Measurements from ENCODE around the gene SNRPD3.
A peak's percentile ranks its signal among the peaks of the same experiment; 100 is the strongest.
"Not testable (repeated sequence)": the region's sequence is repeated elsewhere in the genome, so short reads cannot be mapped to it uniquely, and the experiment has no call there.

Gene SNRPD3

DNA sequence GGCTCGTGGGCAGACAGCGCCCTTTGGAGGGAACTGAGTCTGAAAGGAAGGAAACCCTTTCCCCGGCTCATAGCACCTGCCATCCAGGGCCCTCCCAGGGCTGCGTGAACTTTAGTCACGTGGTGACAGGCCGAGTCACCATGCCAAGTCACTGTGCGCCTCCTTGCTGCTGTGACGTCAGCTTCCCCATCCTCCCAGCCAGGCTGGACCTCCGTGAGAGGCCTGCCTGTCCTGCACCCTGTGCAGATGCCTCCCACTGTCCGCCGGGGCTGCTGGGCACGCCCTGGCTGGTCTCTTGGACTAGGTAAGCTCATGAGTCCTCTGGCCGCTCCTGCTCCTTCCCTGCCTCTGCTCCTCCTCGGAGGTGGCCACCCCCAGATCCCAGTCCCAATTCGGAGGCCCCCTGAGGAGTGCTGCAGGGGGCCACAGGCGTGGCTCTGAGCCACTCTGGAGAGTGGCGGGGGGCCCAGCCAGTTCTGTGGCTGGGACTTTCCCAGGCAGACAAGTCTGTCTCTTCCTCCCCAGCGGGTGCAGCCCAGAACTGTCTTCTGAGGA is 51.7 kb downstream of the SNRPD3 start:
- not testable (repeated sequence) for H3K9ac ChIP-seq (ENCODE audit: low read depth, low read length); H3K4me2 ChIP-seq (ENCODE audit: insufficient read depth, low read length); H4K20me1 ChIP-seq (ENCODE audit: insufficient read depth, low read length); DNase-seq; H3K4me3 ChIP-seq (ENCODE audit: low read depth in 1 of 2, low read length in 2 of 2); H3K79me2 ChIP-seq (ENCODE audit: insufficient read depth, low read length); H3K36me3 ChIP-seq (ENCODE audit: insufficient read depth, low read length); H3K9me3 ChIP-seq (ENCODE audit: insufficient read depth, low read length, severe bottlenecking); H3K27ac ChIP-seq (ENCODE audit: low read length); H2AFZ ChIP-seq (ENCODE audit: low read depth, low read length); ATAC-seq (ENCODE audit: insufficient read depth, low read depth); H3K27me3 ChIP-seq (ENCODE audit: insufficient read depth, low read length, poor library complexity)
- H3K4me1 ChIP-seq (ENCODE audit: insufficient read depth, low read length) = peaks cover 20% of the 10 kb centered on the region

DNA sequence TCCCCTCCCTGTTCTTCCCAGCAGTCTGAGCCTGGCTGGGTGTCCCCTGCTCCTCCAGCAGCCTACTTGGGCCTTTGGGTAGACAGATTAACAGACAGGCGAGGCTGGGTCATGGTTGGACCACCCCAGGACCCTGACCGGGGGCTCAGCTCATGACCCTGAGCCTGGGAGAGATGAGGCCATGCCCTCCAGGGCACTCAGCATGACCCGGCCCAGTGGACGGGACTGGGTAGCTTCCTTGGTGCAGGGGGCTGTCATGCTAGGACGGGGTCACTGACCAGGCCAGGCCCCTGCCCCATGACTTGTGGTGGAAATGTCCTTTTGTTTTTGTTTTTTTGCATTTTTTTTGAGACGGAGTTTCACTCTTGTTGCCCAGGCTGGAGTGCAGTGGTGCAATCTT is 52.5 kb downstream of the SNRPD3 start:
- H3K4me2 ChIP-seq (ENCODE audit: insufficient read depth, low read length); H3K36me3 ChIP-seq (ENCODE audit: insufficient read depth, low read length); H3K9me3 ChIP-seq (ENCODE audit: insufficient read depth, low read length, severe bottlenecking); H3K79me2 ChIP-seq (ENCODE audit: insufficient read depth, low read length); H3K27ac ChIP-seq (ENCODE audit: low read length); H3K9ac ChIP-seq (ENCODE audit: low read depth, low read length); DNase-seq; H3K27me3 ChIP-seq (ENCODE audit: insufficient read depth, low read length, poor library complexity); ATAC-seq (ENCODE audit: insufficient read depth, low read depth); H4K20me1 ChIP-seq (ENCODE audit: insufficient read depth, low read length); H2AFZ ChIP-seq (ENCODE audit: low read depth, low read length); H3K4me3 ChIP-seq (ENCODE audit: low read depth in 1 of 2, low read length in 2 of 2): not testable (repeated sequence)
- H3K4me1 ChIP-seq (ENCODE audit: insufficient read depth, low read length) = peaks cover 15% of the 10 kb centered on the region

GRCh38 chr22:24609888-24610287 is 54.1 kb downstream of the SNRPD3 start:
- not testable (repeated sequence) for H3K4me3 ChIP-seq (ENCODE audit: low read depth in 1 of 2, low read length in 2 of 2); H3K36me3 ChIP-seq (ENCODE audit: insufficient read depth, low read length); H3K4me2 ChIP-seq (ENCODE audit: insufficient read depth, low read length); H3K27me3 ChIP-seq (ENCODE audit: insufficient read depth, low read length, poor library complexity); H4K20me1 ChIP-seq (ENCODE audit: insufficient read depth, low read length); H3K9me3 ChIP-seq (ENCODE audit: insufficient read depth, low read length, severe bottlenecking); H3K79me2 ChIP-seq (ENCODE audit: insufficient read depth, low read length); H3K9ac ChIP-seq (ENCODE audit: low read depth, low read length); ATAC-seq (ENCODE audit: insufficient read depth, low read depth); H3K4me1 ChIP-seq (ENCODE audit: insufficient read depth, low read length); H2AFZ ChIP-seq (ENCODE audit: low read depth, low read length); DNase-seq; H3K27ac ChIP-seq (ENCODE audit: low read length)

- H3K79me2 ChIP-seq (ENCODE audit: insufficient read depth, low read length); H4K20me1 ChIP-seq (ENCODE audit: insufficient read depth, low read length); H3K27ac ChIP-seq (ENCODE audit: low read length); H2AFZ ChIP-seq (ENCODE audit: low read depth, low read length); H3K4me1 ChIP-seq (ENCODE audit: insufficient read depth, low read length); H3K9ac ChIP-seq (ENCODE audit: low read depth, low read length); H3K36me3 ChIP-seq (ENCODE audit: insufficient read depth, low read length); DNase-seq; H3K27me3 ChIP-seq (ENCODE audit: insufficient read depth, low read length, poor library complexity); H3K4me3 ChIP-seq (ENCODE audit: low read depth in 1 of 2, low read length in 2 of 2); ATAC-seq (ENCODE audit: insufficient read depth, low read depth); H3K4me2 ChIP-seq (ENCODE audit: insufficient read depth, low read length); H3K9me3 ChIP-seq (ENCODE audit: insufficient read depth, low read length, severe bottlenecking): not testable (repeated sequence)
These were observed 59.0 kb downstream of the SNRPD3 start for GRCh38 chr22:24614794-24615193.

DNA sequence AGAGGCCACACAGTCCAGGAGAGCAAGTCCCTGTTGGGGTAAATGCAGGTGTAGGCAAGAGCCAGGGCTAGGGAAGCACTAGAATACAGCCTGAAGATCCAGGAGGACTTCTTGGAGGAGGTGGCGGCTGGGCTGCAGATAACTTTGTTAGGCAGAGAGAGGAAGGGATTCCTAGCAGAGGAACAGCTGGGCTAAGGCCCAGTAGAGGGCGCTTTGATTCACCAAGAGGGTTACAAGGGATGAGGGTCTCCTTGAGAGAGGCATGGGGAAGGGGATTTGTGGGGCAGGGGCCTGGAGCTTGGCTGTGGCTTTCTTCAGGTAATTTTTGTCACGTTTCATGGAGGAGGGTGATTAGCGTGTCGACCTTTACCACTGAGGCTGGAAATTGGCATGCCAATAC is 65.4 kb downstream of the SNRPD3 start:
- H3K4me1 ChIP-seq (ENCODE audit: insufficient read depth, low read length) = peaks cover 21% of the 10 kb centered on the region
- H3K27ac ChIP-seq (ENCODE audit: low read length); ATAC-seq (ENCODE audit: insufficient read depth, low read depth); H2AFZ ChIP-seq (ENCODE audit: low read depth, low read length); H3K79me2 ChIP-seq (ENCODE audit: insufficient read depth, low read length); H3K36me3 ChIP-seq (ENCODE audit: insufficient read depth, low read length); H3K4me2 ChIP-seq (ENCODE audit: insufficient read depth, low read length); H3K4me3 ChIP-seq (ENCODE audit: low read depth in 1 of 2, low read length in 2 of 2); H3K9ac ChIP-seq (ENCODE audit: low read depth, low read length); DNase-seq; H4K20me1 ChIP-seq (ENCODE audit: insufficient read depth, low read length); H3K9me3 ChIP-seq (ENCODE audit: insufficient read depth, low read length, severe bottlenecking); H3K27me3 ChIP-seq (ENCODE audit: insufficient read depth, low read length, poor library complexity): not testable (repeated sequence)

DNA sequence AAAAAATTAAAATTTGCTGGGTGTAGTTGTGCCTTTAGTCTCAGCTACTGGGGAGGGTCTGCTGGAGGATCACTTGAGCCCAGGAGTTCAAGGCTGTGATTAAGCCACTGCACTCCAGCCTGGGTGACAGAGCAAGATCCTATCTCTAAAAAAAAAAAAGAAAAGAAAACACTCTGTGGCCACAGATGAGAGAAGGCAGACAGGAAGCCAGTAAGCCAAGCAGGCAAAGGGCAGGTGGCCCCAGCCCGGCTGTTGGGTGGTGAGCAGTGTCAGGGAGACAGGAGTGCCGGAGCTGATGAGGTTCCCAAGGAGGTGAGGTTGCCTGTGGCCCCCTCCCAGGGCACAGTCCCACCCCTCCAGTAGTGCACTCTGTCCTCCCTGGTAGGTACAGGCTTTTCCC is 66.8 kb downstream of the SNRPD3 start:
- not testable (repeated sequence) for H3K79me2 ChIP-seq (ENCODE audit: insufficient read depth, low read length); H3K9me3 ChIP-seq (ENCODE audit: insufficient read depth, low read length, severe bottlenecking); H2AFZ ChIP-seq (ENCODE audit: low read depth, low read length); H3K27me3 ChIP-seq (ENCODE audit: insufficient read depth, low read length, poor library complexity); H3K4me3 ChIP-seq (ENCODE audit: low read depth in 1 of 2, low read length in 2 of 2); H4K20me1 ChIP-seq (ENCODE audit: insufficient read depth, low read length); H3K36me3 ChIP-seq (ENCODE audit: insufficient read depth, low read length)
- peak; percentile 92 for ATAC-seq (ENCODE audit: insufficient read depth, low read depth)
- H3K9ac ChIP-seq (ENCODE audit: low read depth, low read length) = peak overlapping the region; percentile 35; the same call in 1 of the 2 replicates
- H3K4me2 ChIP-seq (ENCODE audit: insufficient read depth, low read length) = peak overlapping the region; percentile 40
- peak overlapping the region; percentile 84 for H3K27ac ChIP-seq (ENCODE audit: low read length)
- H3K4me1 ChIP-seq (ENCODE audit: insufficient read depth, low read length) = peaks cover 21% of the 10 kb centered on the region
- DNase-seq = peak; percentile 91

All from DND-41 (cell line).